Activated T-helper 9 cell treated with anti-CD3 and anti-CD28 coated beads, Interleukin-2, amount 50 U/mL, for 16 hours (primary cell): ENCODE results near the gene BCL2L11.
"Not testable (repeated sequence)": the region's sequence is repeated elsewhere in the genome, so short reads cannot be mapped to it uniquely, and the experiment has no call there.

ENCODE experiments used
- DNase-seq: peaks from one replicate; pipeline ENCODE4 v3.0.0-alpha.2; 2020; ENCODE audit warnings: low read depth

The BCL2L11 gene, protein sequence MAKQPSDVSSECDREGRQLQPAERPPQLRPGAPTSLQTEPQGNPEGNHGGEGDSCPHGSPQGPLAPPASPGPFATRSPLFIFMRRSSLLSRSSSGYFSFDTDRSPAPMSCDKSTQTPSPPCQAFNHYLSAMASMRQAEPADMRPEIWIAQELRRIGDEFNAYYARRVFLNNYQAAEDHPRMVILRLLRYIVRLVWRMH

DNA sequence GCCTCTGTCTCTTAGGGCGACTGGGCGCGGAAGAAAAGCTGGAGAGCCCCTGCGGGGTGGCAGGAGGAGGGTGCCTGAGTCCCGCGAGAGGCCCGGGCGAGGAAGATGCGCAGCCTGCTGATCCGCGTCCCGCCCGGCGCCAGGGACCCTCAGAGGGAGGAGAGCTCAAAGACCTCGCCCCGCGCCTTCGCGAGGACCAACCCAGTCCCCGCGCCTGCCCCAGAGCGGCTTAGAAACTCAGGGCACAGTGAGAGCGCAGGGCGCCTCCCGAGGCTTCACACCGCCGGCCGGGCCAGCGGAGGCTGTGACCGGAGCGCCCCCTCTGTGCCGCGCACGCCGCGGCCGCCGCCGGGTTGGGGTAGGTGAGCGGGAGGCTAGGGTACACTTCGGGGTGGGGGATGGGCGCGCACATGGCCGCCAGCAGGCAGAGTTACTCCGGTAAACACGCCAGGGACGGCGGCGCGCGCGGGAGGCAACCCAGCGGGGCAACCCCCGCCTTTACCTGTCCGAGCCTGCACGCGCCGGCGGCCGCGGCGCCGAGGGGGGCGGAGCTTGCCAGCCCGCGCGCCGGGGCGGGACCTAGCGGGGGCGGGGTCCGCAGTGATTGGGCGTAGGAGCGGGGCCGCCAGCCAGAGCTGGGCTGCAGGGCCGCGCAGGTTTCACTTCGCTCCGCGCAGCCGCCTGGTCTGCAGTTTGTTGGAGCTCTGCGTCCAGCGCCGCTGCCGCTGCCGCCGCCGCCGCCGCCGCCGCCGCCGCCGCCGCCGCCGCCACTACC lies at the start of gene BCL2L11:
TSS of gene BCL2L11 (plus strand) at position 662 of the 775 bp plus-strand sequence. CDS start 2,832 bp downstream, outside the sequence.
- DNase-seq: peak; percentile 84

DNA sequence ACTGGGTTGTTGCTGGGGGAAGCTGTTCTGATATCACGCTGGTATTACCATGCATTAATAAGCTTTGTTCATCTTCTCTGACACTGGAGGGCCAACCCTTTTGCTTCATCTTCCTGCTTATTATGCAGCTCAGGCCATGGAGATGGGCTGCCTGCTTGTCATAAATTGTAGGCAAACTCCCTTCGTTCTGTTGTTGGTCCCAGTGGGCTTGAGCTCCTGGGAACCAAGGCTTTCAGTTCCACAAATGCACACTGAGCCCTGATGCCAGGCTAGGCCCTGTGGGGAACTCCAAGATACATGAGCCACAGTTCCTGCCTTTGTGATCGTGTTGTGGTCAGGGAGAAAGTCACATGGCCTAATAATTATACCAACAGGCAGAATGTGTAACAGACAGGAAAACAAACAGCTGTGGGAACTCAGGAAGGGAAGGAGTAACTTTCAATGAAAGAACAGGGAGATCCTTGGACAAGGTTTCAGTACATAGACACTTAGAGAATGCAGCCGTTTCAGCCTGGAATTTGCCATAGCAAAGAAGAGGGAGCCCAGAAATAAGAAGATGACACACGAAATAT lies 49.0 kb upstream of the BCL2L11 start:
- DNase-seq: no peak

DNA sequence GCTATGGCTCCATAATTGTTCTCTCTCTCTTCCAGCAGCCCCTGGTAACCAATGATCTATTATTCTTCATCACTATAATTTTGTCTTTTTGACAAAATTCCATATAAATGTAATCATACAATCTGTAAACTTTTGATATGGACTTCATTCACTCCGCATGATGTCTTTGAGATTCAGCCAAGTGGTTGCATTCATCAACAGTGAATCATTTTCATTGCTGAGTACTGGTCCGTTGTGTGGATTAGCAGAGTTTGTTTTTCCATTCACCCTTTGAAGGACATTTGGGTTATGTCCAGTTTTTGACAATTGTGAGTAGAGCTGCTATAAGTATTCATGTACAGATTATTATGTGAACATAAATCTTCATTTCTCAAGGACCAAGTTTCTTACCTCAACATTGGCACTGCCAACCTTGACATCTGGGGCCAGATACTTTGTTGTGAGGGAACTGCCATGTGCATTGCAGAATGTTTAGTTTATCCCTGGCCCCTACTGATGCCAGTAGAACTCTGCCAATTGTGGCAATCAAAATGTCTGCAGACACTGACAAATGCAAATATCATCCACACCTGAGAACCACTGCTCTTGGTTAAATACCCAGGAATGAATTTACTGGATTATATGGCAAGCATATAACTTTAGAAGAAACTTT lies 48.4 kb upstream of the BCL2L11 start:
- DNase-seq: no peak

DNA sequence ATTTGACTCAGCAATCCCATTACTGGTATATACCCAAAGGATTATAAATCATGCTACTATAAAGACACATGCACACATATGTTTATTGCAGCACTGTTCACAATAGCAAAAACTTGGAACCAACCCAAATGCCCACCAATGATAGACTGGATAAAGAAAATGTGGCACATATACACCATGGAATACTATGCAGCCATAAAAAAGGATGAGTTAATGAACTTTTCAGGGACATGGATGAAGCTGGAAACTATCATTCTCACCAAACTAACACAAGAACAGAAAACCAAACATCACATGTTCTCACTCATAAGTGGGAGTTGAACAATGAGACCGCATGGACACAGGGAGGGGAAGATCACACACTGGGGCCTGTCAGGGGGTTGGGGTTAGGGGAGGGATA lies 38.1 kb upstream of the BCL2L11 start:
- not testable (repeated sequence) for DNase-seq

DNA sequence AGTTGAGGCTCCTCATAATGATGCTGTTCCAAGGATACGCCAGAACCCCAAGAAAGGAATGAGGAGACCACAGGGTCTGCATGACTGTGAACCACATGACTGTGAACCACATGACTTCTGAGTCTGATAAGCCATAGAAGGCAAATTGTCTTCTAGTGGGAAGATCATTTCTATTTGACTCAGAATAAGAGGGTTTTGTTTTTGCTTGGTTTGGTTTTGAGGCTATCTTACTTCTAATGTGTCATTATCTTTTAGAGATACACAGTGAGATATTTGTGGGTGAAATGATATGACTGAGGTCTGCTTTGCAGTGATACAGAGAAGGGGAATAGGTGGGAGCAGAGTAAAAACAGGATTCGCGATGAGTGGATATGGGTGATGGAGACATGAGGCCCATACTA lies 28.9 kb upstream of the BCL2L11 start:
- no peak for DNase-seq

DNA sequence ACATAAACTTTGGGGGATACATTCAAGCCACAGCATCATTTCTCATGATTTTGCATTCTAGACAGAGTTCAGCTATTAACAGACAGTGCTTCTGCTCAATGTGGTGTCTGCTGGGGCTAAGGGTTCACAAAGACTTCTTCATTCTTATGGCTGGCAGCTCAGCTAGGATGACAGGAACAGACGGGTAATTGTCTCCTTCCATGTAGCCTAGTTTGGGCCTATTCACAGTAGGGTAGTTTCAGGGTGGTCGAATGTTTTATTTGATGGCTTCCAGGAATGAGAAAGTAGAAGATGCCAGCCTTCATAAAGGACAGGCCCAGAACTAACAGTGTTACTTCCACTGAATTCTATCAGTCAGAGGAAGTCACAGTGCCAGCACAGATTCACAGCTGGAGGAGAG lies 26.0 kb upstream of the BCL2L11 start:
- no peak for DNase-seq

DNA sequence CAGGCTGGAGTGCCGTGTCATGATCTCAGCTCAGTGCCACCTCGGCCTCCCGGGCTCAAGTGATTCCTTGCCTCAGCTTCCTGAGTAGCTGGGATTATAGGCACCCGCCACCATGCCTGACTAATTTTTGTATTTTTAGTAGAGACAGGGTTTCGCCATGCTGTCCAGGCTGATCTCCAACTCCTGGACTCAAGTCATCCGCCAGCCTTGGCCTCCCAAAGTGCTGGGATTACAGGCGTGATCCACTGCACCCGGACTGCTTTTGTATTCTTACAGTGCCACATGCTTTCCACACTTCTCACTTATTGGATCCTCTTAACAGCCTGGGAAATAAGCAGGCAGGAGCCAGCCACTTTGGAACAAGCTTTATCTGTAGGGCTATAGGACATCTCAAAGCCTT lies 25.3 kb upstream of the BCL2L11 start:
- DNase-seq: no peak

DNA sequence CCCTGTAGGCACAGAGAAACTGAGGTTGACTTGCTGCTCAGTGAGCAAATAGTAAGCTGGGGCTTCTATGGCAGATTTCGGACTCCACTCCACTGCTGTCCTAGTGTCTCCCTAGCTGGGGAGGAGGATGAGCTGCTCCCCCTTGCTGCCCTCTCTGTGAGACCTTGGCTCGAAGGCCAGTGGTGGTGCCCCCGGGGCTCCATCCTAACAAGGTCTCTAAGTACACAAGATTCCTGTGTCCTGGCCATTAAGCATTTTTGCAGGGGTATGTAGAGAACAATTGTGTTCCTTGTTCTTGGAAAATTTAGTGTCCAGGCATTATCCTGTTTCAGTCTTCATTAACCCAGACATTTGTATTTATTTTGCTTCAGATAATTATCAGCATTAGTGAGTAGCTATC lies 21.3 kb upstream of the BCL2L11 start:
- no peak for DNase-seq

DNA sequence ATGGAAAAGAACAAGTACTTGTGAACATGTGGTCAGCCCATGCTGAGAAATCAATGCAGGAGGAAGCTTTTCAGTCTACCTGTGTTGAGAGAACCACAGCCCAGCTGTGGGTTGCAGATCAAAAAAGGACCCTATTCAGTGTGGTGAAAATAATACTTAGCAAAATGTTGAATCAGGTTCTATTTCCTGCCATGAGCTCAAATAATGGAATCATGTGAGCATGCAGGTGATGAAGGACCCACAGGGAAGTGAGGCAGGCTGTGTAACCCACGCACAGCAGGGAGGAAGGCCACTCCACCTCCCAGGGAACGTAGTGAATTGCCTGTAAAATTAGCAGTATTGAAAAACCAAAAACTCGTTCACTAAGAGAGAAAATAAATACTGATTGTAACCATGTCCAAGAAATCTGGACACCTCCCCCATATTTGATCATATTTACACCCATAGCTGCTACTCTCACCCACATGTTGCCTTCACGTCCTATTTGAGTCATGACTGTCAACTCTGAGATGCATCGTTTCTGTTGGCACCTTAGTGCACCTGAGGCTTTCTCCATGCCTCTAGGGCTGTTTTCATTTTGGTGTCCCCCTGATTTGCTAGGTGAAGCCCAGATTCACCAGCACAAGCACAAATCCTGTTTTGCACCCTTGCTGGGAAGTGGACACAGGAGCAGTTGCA lies 20.5 kb upstream of the BCL2L11 start:
- no peak for DNase-seq

DNA sequence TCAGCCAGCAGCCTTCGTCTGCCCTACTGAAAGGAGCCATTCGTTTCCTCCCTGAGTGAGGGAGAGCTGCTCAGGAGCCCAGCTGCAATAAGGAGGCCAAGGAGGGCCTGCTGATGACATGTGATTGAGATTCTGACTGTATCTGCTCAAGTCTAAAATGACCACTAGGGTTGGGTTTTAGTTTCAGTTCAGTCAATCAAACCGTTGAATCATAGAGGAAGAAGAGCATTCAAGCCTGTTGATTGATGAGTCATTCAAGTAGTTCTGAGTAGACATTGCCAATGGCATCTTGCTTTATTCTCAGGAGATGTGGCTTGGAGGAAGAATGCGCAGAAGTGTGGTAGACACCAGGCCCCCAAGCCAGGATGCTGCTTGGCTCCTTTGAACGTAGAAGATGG lies 19.9 kb upstream of the BCL2L11 start:
- DNase-seq: no peak

DNA sequence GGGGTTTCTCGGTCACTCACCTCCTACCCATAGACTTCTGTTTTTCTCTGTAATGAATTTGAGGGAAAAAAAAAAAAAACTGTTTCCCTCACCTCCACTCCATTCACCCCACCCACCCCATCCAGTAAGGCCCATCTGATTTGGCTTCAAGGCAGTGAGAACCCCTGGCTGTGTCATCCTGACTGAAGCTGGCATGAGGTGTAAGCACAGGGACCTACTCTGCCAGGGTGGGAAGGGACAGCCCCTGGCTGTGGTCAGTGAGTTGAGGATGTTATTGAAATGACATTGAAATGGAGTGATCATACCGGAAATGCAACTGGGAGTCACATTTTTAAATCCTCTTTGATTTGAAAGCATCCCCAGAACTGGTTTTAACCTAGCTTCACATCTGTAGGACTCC lies 19.1 kb upstream of the BCL2L11 start:
- DNase-seq: no peak

DNA sequence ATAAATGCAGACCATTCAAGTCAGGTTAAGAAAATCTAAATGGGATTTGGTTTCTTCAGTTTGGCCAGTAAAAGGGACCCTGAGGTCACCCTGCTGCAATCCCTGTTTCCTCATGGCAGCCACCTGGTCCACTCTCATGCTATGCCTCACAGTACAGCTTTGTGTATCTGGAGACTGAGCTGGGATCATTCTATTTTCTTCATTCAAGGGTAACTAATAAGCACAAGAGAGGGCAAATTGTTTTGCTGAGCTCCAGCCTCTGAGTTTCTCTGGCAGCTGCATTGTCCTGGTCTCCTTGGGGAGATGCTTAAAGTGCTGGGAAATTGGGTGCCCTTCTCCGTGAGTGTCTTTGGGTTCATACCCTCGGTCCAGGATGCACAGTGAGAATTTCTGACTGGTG lies 18.5 kb upstream of the BCL2L11 start:
- DNase-seq: no peak

DNA sequence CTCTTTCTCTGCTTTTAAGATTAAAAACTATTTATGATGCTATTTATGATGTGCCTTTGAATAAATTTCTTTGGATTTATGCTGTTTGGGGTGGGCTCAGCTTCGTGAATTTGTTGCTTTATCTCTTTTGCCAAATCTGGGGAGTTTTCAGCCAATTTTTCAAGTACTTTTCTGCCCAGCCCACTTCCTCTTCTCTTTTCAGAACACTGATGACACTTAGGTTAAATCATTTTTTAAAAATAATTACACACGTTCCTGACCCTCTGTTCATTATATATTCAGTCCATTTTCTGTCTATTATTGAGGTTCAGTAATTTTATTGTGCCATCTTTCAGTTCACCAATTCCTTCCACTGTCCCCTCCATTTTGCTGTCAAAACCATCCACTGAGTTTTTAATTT lies 14.8 kb upstream of the BCL2L11 start:
- no peak for DNase-seq

DNA sequence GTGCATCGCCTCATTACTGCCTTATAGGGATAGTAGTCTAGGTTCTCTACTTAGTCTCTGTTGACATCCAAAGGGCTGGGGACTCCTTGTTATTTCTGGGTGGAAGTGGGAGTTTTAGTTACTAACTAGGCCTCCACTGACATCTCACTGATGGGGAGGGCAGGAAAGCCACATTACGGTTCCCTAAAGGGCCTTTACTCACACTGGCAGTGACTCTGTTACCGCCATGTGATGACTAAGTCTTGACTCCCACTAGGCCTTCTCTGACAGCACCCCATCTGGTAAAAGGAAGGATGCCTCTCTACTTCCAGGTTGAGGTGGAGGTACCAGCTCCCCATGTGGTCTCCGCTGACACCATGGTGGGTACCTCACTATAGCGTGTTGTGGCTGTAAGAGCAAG lies 14.0 kb upstream of the BCL2L11 start:
- no peak for DNase-seq

DNA sequence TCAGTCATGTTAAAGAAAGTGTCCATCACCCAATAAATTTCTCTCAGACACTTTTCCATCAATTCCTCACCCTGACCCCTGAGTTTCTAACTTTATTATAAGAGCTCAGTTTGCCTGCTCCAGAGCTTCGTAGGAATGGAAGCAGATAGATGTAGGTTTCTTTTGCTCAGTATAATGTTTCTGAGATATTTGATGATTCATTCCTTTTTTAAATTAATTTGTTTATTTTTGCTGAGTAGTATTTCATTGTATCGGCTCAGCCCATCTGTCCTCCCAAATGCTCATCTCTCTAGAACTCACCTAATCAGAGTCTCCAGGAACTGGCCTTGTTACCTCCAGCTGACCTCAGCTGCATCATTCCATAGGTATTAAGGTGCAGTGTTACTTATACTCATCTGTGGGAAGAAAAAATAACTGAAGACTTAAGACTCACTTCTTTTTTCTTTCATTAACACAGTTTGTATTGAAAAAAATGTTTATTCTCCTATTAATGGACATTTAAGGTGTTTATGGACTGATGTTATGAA lies 11.9 kb upstream of the BCL2L11 start:
- DNase-seq: no peak

DNA sequence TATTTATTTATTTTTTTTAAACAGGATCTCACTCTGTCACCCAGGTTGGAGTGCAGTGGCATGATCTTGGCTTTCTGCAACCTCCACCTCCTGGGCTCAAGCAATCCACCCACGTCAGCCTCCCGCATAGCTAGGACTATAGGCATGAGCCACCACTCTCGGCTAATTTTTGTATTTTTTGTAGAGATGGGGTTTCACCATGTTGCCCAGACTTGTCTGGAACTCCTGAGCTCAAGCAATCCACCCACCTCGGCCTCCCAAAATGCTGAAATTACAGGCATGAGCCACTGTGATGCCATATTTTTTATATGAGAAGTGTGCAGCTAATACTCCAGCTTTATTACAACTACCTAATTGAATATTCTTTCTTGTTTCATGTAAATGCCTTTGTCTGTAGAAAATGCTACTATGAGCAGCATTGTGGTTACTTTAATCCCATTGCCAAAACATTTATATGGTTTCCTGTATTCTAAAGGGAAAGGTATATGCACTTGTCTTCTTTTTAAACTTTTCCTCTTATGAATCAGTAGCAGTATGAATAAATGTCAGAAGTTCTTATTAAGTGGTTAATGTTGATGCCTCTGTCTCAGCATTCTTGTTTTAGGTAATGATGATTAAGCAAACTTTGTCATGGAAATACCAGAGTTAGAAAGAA lies 9.5 kb upstream of the BCL2L11 start:
- DNase-seq: no peak

DNA sequence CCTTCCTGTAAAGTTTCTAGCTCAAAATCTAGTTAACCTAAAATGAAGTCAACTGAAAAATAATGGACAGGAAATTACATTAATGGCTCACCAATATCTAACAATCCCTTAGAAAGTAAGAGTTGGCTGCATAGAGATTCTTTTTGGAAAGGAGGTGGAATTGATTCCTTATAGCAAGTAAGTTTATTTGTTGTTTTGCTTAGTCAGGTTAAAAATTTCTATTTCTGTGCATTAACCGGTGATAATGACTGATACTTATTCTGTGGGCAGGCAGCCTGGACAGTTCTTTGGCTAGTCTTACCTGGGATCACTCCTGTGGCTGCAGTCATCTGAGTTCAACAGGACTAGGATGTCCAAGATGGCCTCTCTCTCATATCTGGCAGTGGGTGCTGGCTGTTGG lies 6.9 kb upstream of the BCL2L11 start:
- DNase-seq: no peak

DNA sequence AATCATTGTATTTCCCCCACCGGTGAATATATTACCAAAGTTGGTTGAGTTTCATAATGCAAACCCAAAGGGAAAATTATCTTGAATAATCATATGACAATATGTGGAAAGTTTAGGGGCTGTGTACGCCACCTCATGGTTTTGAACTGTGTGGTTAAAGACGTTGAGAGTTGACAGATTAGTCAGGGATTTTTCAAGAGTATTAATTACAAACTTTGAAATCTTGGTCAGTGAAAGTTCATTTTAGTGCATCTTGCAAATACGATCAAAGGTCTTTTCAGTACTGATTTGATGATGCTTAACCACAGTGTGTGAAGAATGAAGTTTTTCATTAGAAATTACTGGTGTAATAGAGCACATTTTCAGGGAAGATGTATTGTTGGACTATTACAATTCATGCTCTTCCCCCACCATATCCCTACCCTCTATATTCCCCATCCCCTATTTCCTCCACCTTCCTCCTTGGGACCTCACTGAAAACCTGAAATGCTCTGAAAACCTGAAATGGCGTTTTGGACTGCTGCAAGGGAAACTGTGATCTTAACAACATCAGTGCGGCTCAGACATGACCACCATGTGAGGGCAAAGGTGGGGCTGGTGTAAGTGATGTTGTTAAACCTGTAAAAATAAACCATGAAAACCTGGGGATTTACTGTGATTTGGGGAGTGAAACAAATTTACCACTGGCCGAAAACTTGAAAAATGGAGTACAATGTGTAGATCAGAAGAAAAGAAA lies 4.5 kb upstream of the BCL2L11 start:
- no peak for DNase-seq

DNA sequence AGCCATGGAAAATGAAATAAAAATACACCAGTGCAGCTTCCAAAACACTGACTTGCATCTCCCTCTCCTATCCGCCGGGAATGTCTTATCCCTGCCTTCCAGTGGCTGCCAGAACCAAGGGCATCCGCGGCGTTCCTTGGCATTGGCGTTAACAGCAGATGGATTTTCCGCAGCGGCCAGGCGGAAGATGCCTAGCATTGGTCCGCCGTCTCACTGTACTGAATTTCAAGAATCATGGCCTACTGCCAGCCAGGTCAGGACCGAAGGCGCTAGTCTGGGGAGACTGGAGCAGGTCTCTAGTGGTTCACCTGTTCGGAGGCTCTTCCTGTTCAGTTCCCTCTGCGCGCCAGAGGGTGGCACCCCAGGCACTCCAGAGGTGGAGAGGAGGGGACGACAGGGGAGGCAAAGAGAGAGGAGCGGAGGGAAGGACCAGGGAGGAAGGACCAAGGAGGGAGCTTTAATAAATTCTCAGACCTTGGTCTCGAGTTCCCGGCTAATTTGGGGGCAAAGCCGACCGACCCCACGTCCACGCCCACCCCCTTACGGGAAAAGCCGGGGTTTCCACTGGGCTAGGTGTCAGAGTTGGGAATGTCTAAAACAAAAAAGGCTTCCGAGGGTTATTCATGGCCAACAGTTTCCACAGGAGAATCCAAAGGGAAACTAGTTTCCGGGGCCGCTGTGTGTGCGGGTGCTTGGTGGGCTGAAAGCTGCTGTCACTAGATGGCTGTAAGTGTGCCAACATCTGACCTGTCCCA lies 3.7 kb upstream of the BCL2L11 start:
- DNase-seq: peak; percentile 57
